Hepatocyte (in vitro differentiated cells): Measurements from ENCODE around the gene KLF13.

Experiments used
- CTCF ChIP-seq: fragments of 200-600 bp; sonication (generic); IDR thresholded peaks from 2 replicates; pipeline ENCODE4 v1.5.1; 2016; ENCODE audit warnings: antibody characterized with exemption, mild to moderate bottlenecking; ENCODE audit not compliant: poor library complexity
- EZH2 ChIP-seq: fragments of 200-600 bp; sonication (generic); IDR thresholded peaks from 2 replicates; pipeline ENCODE4 v1.6.1; 2016; ENCODE audit warnings: antibody characterized with exemption, mild to moderate bottlenecking, borderline replicate concordance
- EZH2phosphoT487 ChIP-seq: fragments of 200-600 bp; sonication (generic); IDR thresholded peaks from one replicate; pipeline ENCODE4 v1.6.1; 2018; ENCODE audit warnings: antibody characterized with exemption, mild to moderate bottlenecking, low read depth, moderate library complexity; ENCODE audit not compliant: unreplicated experiment, severe bottlenecking

GRCh38 chr15:31372635-31373091 is 46.0 kb downstream of the KLF13 start:
- TF ChIP-seq CTCF (no peak), EZH2 (no peak), EZH2phosphoT487 (no peak)
